ENCODE measurements around the gene ZNF778. TPM values are rescaled to one million over a fixed set of nuclear protein-coding genes. Genes with fewer than 3 reads are reported as not detected.
A peak's percentile ranks its signal among the peaks of the same experiment; 100 is the strongest.

Gene ZNF778
- total and polyA plus RNA-seq, 2 of the 8 experiments (the other 6 are each of a cell fraction or from before 2014, with no cell fraction given), result 9.5 to 21.9 TPM

DNA sequence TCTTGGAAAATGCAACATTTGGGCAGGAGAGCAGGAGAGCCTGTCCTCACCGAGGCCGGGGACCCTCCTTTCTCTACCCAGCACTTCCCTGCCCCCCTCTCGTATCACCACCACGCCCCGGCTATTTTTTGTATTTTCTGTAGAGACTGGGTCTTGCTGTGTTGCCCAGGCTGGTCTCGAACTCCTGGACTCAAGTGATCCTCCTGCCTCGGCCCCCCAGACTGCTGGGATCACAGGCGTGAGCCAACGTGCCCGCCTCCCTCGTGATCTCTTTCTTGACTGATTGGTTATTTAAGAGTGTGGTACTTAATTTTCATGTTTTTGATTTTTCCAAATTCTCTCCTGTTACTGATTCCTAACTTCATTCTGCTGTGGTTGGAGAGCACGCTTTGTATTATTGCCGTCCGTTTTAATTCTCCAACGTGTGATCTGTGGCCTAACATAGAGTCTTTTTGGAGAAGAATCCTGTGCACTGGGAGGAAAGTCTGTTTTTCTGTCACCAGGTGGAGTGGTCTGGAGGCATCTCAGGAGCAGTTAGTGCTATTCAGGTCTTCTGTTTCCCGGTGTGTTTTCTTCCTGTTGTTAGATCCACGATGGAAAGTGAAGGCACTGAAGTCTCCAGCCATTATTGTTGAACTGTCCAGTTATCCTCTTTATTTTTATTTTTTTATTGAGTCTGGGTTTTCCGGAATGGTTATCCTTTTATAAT is 40.4 kb downstream of the ZNF778 start (continued):
- TF ChIP-seq CTBP2 (IDR thresholded peaks at IDR 0.05; ENCODE audit: borderline replicate concordance, insufficient read depth, insufficient read length, low read length), result no peak
- TF ChIP-seq SAP30 (IDR thresholded peaks at IDR 0.05; ENCODE audit: insufficient read depth, insufficient replicate concordance, low read length), result no peak
- no peak for TF ChIP-seq SRF (IDR thresholded peaks at IDR 0.05; ENCODE audit: low read depth, low read length)
- peak; percentile 11 for TF ChIP-seq EZH2 (IDR thresholded peaks at IDR 0.05; ENCODE audit: low read depth, low read length, severe bottlenecking)
- no peak for TF ChIP-seq POLR2AphosphoS5 (IDR thresholded peaks at IDR 0.05; ENCODE audit: low read depth, low read length)
- TF ChIP-seq, protein P1, sequence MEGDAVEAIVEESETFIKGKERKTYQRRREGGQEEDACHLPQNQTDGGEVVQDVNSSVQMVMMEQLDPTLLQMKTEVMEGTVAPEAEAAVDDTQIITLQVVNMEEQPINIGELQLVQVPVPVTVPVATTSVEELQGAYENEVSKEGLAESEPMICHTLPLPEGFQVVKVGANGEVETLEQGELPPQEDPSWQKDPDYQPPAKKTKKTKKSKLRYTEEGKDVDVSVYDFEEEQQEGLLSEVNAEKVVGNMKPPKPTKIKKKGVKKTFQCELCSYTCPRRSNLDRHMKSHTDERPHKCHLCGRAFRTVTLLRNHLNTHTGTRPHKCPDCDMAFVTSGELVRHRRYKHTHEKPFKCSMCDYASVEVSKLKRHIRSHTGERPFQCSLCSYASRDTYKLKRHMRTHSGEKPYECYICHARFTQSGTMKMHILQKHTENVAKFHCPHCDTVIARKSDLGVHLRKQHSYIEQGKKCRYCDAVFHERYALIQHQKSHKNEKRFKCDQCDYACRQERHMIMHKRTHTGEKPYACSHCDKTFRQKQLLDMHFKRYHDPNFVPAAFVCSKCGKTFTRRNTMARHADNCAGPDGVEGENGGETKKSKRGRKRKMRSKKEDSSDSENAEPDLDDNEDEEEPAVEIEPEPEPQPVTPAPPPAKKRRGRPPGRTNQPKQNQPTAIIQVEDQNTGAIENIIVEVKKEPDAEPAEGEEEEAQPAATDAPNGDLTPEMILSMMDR (IDR thresholded peaks at IDR 0.05; ENCODE audit: control extremely low read depth in 1 of 3, insufficient read depth in 1 of 3, low read depth in 1 of 3, low read length in 3 of 3), result 0 out of 4 replicates have a peak, but pooled peaks of 1 of the 3 experiments have one; percentile 6
- TF ChIP-seq SIRT6 (IDR thresholded peaks at IDR 0.05; ENCODE audit: low read length), result no peak
- TF ChIP-seq RXRA (IDR thresholded peaks at IDR 0.05; ENCODE audit: insufficient read depth, low read depth, low read length), result no peak
- no peak for TF ChIP-seq KDM1A (IDR thresholded peaks at IDR 0.05; ENCODE audit: borderline replicate concordance, low read length)
- TF ChIP-seq, protein P2, sequence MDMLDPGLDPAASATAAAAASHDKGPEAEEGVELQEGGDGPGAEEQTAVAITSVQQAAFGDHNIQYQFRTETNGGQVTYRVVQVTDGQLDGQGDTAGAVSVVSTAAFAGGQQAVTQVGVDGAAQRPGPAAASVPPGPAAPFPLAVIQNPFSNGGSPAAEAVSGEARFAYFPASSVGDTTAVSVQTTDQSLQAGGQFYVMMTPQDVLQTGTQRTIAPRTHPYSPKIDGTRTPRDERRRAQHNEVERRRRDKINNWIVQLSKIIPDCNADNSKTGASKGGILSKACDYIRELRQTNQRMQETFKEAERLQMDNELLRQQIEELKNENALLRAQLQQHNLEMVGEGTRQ (IDR thresholded peaks at IDR 0.05; ENCODE audit: low read length), result no peak
